A549 treated with ZK216348 at 1 μM for 4 hours (cell line): ENCODE results near the gene SEMA6A. TPM values are rescaled to one million over a fixed set of nuclear protein-coding genes. Genes with fewer than 3 reads are reported as not detected.

ENCODE experiments used
- total RNA-seq: library from RNA; stranded (reverse); fragments of 200-300 nt; extraction: Qiagen RNA extraction; gene quantifications from 5 replicates; pipeline ENCODE4 v1.2.3, GENCODE V29; 2022; ENCODE audit warnings: low read depth

The SEMA6A gene
- 0.11 TPM in 1 of 5 replicates, not detected in the others for total RNA-seq

GRCh38 chr5:116574367-116575325 is at the start of gene SEMA6A:
Gene SEMA6A (minus strand): TSS chr5:116574823. CDS start chr5:116504944, 69,879 bp downstream.

